ENCODE data around the gene MAGEA9.
"Not testable (repeated sequence)": the region's sequence is repeated elsewhere in the genome, so short reads cannot be mapped to it uniquely, and the experiment has no call there.

DNA sequence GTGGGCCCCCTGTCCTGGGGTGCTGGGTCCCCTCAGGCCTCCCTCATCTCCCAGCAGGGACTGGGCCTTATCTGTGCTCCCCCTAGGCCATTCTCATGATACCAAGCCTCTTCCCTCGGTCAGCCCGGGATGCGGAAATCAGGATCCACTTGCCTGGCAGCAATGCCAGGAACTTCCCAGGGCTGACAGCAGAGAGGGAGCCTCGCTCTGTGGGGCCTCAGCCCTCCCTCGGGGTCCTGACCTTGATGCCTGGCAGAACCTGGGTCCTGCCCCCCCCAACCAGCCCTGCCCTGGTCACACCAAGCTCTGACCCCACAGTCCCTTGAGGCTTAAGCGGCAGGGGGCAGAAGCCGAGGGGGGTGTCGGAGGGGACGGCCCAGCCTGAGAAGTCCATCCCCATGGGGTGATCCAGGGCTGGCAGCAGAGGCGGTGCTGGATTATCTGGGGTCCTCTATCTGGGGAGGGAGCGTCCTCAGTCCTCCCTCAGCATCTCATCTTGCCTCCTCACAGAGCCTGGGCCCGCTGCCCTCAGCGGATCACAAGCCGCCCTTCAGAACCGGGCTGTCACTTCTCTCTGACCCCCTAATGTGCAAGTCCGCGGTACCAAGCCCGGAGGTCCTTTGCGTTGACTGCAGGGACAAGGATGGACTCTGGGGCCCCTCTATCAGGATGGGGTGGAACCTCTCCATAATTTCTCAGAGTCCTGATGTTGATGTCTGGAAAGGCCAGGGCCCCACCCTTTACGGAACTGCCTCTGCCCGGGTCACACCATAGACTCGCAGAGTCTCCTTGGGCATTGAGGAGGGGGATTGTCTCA lies 19.7 kb upstream of the MAGEA9 start:
- not testable (repeated sequence) for TF ChIP-seq ZNF274 (IDR thresholded peaks at IDR 0.05; ENCODE audit: low read depth, low read length); SUZ12 (IDR thresholded peaks at IDR 0.05; ENCODE audit: extremely low read depth, insufficient read depth, insufficient read length); YY1 (IDR thresholded peaks at IDR 0.05; ENCODE audit: insufficient read depth, insufficient read length)

All from NT2/D1 (cell line).